GM18526 (cell line): ENCODE data around the gene SORCS2.

Source experiments
- POLR2A ChIP-seq: IDR thresholded peaks from 3 replicates; pipeline ENCODE4 v1.6.1; 2011; ENCODE audit not compliant: insufficient read length; ENCODE audit errors: extremely low read depth

SORCS2 gene

DNA sequence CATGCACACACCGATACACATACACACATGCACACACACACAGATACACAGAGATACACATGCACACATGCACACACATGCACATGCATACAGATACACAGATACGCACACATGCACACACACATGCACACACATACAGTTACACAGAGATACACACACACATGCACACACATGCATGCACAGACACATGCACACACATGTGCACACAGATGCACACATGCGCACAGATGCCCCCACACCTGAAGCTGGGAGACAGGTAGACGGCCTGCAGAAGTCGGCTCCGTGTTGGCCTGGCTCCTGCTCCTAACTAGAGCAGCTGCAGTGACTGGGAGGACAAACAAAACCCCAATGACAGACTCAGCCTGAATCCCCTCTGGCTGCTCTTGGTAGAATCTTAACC lies 195.6 kb downstream of the SORCS2 start:
- no peak for TF ChIP-seq POLR2A

DNA sequence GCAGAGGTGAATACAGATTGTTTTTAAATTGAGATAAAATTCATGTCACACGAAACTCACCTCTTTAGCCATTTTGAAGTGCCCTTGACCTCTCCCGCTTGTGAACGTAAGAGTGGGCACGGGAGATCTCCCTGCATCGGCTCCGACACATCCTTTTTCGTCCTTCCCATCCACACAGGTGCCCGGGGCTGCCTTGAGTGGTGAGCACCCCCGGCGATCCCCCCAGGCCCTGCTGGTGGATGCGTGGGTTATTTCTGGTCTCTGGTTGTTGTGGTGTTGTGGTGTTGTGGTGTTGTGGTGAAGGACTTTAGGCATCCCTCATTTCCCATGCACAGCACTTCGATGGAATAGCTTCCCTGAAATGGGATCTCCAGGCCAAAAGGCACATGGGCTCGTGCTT lies 196.3 kb downstream of the SORCS2 start:
- no peak for TF ChIP-seq POLR2A

DNA sequence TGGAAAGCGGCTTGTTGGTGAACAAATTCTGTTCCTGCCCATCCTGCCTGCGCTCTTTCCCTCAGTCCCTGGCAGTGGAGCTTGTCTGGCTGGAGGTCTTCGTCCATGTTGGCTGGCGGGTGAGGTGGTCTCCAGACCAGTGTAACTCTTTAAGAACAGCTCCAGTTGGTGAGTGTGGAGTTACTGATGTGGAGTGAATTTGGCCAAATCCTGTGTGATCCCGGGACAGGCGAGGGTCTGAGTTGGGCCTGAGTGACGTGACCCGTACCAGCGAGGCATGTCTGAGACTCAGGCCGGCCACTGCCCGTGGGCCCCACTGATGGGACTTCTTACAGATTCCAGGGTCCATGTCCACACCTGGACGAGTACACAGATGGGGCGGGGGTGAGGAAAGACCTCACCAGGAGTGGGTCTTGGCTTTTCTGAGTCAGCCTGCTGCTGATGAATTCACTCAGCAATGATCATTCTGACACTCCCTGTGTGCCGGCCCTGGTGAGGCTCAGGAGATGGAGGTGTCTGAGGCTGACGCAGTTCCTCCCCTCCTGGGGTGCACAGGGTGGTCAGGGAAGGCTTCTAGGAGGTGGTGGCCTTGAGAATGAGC lies 196.9 kb downstream of the SORCS2 start:
- TF ChIP-seq POLR2A, result no peak

DNA sequence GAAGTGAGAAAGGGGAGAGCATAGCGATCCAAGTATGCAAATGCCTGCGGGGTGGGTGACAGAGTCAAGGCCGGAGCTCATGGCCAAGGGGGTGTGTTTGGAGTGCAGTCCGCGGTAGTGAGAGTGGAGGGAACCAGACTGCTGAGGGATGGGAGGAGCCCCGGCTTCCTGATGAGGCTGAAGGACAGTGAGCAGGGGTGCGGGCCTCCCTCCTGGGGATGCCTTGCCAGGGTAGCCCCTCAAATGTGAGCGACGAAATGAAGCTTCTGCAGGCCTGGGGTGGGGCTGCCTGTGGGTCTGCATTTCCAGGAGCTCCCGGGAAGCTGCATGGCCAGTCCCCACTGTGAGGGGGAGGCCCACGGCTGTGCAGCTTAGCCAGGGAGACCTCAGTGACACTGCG lies 197.4 kb downstream of the SORCS2 start:
- TF ChIP-seq POLR2A, result no peak

DNA sequence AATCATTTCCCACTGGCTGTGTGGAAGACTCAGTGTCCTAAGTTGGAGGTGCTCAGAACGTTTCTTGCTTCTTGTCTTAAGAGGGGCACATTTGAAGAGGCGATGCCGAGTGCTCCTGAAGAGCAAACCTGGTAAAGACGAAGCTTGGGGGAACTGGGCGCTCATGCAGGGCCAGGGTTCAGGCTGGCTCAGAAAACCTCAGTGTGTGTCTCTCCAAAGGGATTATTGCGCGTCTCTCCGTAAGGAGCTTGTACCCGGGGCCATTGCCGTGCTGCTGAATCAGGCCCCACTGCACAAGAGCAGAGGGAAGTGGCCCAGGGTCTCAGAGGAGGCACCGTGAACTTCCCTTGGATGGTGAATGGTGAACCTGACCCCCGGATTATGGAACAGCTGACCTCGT lies 198.0 kb downstream of the SORCS2 start:
- TF ChIP-seq POLR2A, result no peak

DNA sequence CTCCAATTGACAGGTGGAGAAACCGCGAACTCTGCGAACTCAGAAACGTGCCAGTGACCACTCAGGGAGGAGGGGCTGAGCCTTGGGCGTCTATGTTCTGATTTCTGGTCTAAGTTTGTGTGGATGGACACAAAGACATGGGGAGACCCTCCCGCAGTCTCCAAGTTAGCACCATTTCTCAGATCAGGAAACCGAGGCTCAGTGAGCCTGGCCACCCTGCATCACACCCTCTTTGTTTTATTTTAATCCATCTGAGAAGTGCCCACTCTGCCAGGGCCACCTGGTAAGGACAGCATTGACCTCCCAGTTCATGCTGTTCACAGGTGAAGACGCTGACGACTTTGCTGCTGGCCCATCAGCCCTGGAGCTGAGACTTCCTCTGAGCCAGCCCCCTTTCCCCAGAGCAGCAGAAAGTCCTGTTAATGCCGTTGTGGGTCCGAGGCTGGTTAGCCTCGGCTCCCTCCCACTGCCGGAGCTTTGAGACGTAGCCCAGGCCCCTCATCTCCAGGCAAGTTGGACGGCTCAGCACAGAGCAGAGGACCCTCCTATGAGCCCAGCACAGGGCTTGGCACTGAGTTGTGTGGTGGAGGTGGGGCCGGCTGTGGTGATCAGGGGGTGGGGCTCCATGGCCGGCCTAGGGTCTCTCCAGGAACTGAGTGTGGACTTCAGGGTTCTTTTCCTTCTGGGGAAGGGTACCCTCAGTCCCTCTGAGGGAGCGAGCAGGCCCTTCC lies 198.7 kb downstream of the SORCS2 start:
- no peak for TF ChIP-seq POLR2A

DNA sequence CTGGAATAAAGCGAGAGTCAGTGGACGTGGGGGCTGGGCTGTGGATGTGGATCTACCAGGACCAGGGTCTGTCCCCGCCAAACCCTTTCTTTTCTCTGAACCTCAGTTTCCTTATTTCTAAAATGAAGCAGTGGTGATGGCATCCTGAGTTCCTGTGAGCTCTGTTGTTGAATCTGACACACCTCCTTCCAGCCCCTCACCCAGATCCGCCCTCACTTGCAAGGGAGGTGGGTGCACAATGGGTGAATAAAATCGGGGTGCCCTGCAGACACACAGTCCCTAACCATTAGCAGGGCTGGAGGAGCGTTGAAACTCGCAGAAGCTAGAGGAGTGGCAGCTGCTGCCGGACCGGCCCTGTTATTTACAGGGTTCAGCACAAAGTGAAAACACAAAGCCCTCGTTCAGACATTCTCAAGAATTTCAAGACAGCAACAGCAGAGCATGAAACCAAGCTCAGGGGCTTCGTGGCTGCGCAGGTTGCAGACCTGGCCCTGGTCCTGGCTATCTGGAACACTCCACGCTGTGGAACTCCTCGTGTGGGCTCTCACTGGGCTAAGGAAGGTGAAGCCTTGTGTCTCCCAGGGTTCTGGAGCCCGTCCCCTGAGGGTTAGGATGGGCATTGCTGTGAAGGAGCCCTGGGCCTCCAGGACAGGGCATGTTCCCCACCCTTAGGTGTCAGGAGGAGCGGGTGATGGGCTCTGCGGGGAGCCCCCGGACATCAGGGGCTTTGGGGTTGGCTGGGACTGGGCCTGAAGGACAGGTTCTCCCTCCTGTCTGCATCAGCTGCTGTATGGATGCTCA lies 199.5 kb downstream of the SORCS2 start:
- no peak for TF ChIP-seq POLR2A

DNA sequence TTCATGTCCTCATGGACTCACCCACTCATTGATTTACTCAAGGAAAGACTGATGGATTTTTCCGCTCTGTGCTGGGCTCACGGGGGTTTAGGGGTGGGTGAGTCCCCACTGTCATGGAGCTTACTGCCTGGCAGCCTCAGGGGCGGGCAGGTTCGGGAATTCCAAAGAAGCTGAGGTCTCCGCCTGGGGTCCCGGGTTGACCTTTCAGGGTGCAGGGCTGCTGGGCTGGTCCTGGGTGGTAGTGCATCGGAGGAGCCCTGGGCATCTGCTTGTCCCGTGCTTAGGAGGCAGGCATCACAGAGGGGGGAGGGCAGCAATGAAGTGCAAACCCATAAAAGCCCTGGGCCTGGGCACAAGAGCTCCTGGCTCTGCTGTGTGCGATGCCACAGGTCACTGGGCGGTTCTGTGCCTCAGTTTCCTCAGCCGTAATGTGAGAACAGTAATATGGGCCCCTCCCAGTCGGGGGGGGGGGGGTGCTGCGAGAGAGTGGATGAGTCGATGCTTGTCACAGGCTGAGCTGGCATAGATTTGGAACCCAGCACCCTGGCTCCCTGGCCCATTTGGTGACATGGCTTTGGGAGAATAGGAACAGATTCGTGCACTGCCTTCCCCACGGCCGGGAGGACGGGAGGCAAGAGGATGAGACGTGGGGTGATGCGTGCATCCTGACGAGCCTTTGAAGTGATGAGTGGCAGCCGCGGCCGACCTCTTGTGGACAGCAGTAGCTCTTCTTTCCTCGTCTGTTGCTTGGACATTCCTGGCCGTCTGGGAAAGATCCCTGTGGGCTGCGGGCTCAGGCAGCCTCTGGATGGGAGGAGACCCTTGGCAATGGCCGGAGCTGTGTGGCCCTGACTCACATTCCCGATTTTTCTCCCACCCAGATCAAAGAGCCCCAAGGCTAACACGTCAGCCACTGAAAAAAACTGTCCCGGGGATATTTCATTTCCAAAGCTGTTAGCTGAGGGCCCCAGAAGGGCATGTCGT lies 200.4 kb downstream of the SORCS2 start:
- no peak for TF ChIP-seq POLR2A

DNA sequence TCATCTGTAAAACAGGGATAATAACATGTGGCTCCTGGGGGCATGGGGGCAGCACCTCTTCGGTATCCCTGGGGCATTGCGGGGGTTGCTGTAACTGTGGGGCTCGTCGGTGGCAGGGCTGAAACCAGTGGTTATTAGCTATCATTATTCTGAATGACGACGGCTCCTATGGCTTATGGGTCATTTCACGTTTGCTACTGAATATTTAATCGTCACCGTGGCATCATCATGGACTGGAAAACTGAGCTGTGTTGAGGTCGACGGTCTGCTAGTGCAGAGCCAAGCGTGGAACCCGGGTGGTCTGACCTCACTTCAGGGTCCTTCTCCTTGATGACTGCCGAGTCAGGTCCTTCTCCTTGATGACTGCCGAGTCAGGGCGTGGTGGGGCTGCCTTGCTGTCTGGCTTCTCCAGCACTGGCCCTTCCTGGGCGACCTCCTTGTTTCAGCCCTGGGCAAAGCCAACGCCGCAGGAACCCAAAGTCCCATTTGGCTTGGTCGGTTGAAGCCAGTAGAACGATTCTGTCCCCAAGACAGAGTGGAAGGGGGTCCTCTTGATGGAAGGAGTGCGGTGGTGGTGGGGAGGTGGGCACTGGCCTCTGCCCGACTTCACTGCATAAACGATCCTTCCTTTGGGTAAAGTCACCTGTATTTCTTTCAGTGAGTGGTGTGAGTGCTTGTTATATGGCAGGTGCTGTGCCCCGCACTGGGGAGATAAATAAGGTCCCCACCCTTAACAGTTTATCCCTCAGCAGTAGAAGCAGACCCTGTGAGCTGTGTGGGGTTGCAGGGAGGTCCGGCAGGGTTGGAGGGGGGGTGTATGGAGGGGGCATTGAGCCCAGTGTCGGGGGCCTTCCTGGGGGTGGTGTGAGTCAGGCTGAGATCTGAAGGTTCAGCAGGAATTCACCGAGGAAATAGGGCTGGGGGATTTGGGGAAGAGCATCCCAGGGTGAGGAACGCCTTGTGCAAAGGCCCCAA lies 201.6 kb downstream of the SORCS2 start:
- no peak for TF ChIP-seq POLR2A

DNA sequence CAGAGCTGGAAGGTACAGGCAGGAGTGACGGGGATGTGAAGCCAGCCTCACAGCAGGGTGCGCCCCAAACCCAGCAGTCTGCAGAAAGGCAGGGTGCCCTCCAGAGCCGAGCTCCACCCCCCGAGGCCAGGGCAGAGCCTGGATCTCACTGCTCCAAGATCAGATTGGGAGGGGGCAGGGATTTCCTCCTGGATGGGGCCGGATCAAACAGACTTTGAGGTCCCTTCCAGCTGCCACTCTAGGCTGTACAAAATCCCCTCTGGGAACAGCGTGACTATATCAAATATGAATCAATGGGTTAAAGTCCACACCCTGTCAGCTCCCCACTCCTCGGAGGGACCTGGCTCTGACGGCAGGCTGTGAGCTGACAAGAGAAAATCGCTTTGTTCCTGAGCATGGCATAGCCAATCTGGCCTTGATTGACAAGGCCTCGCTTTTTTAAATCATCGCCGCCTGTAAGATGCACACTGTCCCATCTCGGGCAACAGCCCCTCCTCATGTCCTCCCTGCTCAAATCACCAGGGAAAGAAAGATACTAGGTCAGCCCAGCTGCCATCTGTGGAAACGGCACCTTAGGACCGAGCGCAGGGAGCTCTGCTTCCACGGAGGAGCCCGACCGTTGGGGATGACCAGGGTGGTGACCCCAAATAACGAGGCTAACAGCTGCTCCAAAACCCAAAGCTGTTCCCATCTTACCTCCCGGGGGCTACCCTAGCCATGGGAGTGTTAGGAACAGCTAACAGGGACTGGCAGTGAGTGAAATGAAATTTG lies 202.5 kb downstream of the SORCS2 start:
- no peak for TF ChIP-seq POLR2A

DNA sequence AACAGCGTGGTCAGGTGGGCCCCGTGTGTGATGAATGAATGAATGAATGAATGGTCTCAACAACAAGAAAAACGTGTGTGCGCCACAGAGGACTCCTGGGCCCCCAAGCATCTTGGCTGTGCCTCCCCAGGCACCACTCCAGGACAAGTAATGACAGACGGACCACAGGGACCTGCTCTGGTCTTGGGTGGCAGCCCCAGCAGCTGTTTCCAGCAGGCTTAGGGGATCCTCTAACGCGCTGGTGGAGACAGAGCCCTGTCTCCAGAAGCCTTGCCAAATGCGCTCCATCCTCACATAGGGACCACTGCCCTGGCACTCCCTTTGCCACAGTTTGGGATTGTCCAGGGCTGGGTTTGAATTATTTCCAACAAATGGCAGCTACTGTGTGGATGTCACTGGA lies 203.3 kb downstream of the SORCS2 start:
- no peak for TF ChIP-seq POLR2A

DNA sequence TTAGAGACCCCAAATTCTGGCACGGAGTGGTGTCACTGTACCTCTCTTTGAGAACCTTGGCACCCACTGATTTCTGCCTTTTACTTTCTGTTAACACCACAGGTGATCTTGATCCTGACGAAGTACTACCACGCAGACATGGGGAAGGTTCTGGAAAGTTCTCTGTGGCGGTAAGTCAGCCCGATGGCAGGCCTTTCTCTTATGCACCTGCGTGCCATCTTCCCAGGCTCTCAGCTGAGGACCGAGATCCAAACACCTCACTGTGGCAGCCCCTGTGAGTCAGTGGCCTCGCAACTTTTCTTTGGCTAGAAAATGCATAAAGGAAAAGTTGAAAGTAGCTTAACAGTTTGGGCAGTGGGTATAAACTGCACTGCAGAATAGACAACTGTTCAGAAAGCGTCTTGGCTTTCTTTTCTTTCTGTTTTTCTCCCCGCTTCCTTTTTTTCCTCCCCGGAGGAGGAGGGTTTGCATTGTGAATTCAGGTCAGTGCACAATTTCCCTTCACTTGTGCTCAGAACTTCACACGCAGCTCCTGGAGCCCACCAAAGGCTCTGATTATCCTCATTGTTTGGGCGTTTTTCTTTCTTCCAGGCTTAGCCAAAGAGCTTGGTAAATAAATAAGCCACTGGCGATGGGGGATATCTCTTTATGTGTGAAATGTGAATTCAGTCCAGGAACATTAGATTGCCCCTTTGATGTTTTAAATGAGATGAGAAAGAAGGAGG lies 204.0 kb downstream of the SORCS2 start:
- TF ChIP-seq POLR2A, result no peak
